ENCODE results near the gene FITM1. TPM values are rescaled to one million over a fixed set of nuclear protein-coding genes. Genes with fewer than 3 reads are reported as not detected.

FITM1 gene
- total RNA-seq, 1 donor from 2014 or later, result 0.42 TPM

DNA sequence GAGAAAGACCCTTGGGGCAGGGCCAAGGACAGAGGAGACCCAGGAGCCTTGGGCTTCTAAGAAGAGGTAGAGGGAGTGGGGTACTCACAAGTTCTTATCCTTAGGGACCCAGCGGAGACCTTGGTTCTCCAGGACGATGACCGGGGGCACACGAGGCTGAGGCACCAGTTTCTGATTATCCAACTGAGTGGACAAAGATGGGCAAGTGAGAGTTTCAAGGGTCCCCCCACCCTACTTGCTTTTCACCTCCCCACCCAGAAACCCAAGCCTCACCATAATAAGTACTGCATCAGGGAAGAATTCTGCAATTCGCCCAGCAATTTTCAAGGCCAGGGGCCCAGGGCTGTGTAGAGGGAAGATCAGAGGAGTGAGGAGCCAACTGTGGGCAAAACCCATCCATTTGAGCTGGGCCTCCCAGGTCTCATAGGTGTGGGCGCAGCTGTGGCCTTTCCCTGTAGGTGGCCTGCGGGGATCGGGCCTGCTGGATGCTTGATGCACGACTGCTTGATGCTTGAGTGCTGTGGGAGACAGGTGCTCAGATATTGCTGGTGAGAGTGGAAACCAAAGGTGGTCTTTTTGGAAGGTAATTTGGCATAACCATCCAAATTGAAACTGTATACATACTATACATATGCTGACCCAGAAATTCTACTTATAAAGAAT lies 8.9 kb downstream of the FITM1 start:
- Mint-ChIP-seq H3K27ac (ENCODE audit: unreplicated experiment) (no peak overlapping the region), H3K36me3 (ENCODE audit: low read depth) (peaks cover 9% of the 10 kb centered on the region)

DNA sequence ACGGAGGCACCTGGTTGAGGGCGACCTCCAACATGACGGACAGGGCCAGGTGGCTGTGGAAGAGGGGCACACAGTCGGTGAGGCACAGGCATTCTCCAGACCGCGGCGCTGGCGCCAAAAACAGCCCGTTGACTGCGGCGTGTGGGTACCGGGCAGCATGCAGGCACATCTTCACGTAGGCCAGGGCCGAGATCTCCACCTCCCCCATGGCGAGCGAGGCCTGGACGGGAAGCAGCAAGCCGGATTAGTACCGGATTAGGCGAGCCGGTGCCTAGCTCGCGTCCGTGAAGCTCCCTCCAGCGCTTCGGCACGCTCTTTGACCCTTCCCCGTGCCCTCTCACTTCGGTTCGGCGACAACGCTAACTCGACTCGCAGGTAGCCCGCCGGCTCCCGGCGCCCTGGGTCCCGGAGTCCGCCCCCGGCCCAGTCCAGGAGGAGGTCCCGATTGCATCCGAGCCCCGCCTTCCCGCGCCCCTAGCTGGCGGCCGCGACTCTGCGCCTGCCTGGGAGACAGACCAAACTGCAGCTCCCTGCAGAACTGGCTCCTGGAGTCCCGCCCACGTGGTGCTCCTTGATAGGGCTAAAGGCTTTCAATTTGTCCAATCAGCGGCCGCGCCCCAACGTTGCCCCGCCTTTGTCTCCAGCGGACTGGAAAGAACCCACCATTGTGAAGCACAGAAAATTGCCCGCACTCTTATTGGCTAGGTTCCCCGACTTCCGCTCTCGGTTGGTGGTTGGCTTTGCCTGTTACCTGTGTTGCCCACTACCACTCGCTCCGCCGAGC lies 10.8 kb downstream of the FITM1 start, which contains the start of gene EMC9:
TSS of gene EMC9 (minus strand) at position 495 of the 784 bp plus-strand sequence. CDS start at position 208, 287 bp downstream.
- TF ChIP-seq, protein P1, sequence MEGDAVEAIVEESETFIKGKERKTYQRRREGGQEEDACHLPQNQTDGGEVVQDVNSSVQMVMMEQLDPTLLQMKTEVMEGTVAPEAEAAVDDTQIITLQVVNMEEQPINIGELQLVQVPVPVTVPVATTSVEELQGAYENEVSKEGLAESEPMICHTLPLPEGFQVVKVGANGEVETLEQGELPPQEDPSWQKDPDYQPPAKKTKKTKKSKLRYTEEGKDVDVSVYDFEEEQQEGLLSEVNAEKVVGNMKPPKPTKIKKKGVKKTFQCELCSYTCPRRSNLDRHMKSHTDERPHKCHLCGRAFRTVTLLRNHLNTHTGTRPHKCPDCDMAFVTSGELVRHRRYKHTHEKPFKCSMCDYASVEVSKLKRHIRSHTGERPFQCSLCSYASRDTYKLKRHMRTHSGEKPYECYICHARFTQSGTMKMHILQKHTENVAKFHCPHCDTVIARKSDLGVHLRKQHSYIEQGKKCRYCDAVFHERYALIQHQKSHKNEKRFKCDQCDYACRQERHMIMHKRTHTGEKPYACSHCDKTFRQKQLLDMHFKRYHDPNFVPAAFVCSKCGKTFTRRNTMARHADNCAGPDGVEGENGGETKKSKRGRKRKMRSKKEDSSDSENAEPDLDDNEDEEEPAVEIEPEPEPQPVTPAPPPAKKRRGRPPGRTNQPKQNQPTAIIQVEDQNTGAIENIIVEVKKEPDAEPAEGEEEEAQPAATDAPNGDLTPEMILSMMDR (conservative IDR thresholded peaks at IDR 0.05), result peak; percentile 56
- Mint-ChIP-seq H3K4me1 (peaks cover 53% of the 10 kb centered on the region), H3K4me3 (peak within 1 kb of the TSS; percentile 86), H3K36me3 (ENCODE audit: low read depth) (peaks cover 9% of the 10 kb centered on the region), H3K27ac (ENCODE audit: unreplicated experiment) (peak within 1 kb of the TSS; percentile 90), H3K9me3 (no peaks in the 10 kb centered on the region), H3K27me3 (ENCODE audit: low read depth) (no peaks in the 10 kb centered on the region)
- DNase-seq (ENCODE audit: low read depth, low spot score), result peak; percentile 97

More for the DNA sequence above, 8.9 kb downstream of the FITM1 start:
- TF ChIP-seq, protein P1 (conservative IDR thresholded peaks at IDR 0.05), result no peak
- no peaks in the 10 kb centered on the region for H3K27me3 Mint-ChIP-seq (ENCODE audit: low read depth)
- H3K4me1 Mint-ChIP-seq, result peaks cover 48% of the 10 kb centered on the region
- peak overlapping the region; percentile 89 for H3K4me3 Mint-ChIP-seq
- no peaks in the 10 kb centered on the region for H3K9me3 Mint-ChIP-seq
- DNase-seq (ENCODE audit: low read depth, low spot score), result no peak

DNA sequence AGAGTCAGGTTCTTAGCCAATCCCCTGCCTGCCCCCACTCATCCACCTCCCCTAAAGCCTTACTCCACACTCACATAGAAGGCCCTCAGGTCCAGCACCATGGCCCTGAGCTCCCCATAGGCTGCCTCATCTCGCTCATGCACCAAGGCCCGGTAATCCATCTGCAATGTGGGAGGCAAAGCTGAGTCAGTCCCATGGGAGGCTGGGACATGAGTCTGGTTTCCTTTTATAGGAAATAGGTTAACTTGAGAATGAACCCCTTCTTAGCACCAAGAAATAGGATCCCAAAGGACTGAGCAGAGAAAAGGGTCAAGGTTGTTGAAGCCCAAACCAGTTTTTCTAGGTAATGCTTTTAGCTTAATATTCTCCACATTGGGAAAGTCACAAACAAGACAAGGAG lies 13.1 kb downstream of the FITM1 start:
- no peaks in the 10 kb centered on the region for H3K9me3 Mint-ChIP-seq
- H3K27me3 Mint-ChIP-seq (ENCODE audit: low read depth), result no peaks in the 10 kb centered on the region
- DNase-seq (ENCODE audit: low read depth, low spot score), result no peak
- H3K4me3 Mint-ChIP-seq, result peak overlapping the region; percentile 83
- no peak overlapping the region for H3K27ac Mint-ChIP-seq (ENCODE audit: unreplicated experiment)
- TF ChIP-seq, protein P1 (conservative IDR thresholded peaks at IDR 0.05), result no peak
- H3K4me1 Mint-ChIP-seq, result peaks cover 49% of the 10 kb centered on the region
- H3K36me3 Mint-ChIP-seq (ENCODE audit: low read depth), result peaks cover 5% of the 10 kb centered on the region

DNA sequence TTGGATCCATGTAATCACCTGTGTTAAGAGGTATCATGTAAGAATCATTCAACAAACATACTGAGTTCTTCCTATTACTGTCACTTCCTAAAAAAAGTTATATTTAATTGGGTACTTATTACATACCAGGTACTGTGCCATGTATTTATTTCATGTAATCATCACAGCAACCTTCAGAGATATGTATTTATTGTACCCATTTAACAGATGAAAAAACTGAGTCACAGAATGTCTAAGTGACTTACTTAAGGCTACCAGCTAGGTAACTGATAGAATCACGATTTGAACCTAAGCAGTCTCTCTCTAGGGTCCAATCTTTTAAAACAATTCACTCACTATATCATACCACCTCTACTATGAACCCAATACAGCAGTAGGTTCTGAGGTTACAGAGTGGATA lies 14.0 kb downstream of the FITM1 start:
- Mint-ChIP-seq H3K9me3 (no peaks in the 10 kb centered on the region), H3K4me1 (peaks cover 45% of the 10 kb centered on the region)

DNA sequence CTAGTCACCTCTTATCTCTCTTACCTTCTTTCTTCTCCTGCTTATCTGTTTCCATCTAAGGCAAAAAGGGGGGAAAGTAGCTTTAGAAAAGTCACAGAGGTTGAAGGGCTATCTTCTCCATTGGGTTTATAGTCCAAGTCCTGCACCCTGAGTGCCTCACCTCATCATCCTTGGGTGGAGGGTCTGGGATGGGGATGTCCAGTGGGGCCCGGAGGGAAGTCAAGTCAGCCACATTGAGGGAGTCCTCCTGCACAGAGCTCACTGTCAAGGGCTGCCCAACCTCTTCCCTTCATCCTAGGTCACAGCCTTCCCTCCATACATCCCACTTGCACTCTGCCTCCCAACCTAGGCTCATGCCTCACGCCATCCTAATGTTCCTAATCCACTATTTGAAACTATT lies 14.8 kb downstream of the FITM1 start:
- TF ChIP-seq, protein P1 (conservative IDR thresholded peaks at IDR 0.05), result no peak
- H3K4me1 Mint-ChIP-seq, result peaks cover 38% of the 10 kb centered on the region
- no peaks in the 10 kb centered on the region for H3K36me3 Mint-ChIP-seq (ENCODE audit: low read depth)
- peak overlapping the region; percentile 99 for H3K4me3 Mint-ChIP-seq
- H3K9me3 Mint-ChIP-seq, result no peaks in the 10 kb centered on the region
- no peak for DNase-seq (ENCODE audit: low read depth, low spot score)
- H3K27me3 Mint-ChIP-seq (ENCODE audit: low read depth), result no peaks in the 10 kb centered on the region
- no peak overlapping the region for H3K27ac Mint-ChIP-seq (ENCODE audit: unreplicated experiment)

More for the DNA sequence above, 14.0 kb downstream of the FITM1 start:
- TF ChIP-seq, protein P1 (conservative IDR thresholded peaks at IDR 0.05), result no peak
- H3K4me3 Mint-ChIP-seq, result peak overlapping the region; percentile 99
- no peaks in the 10 kb centered on the region for H3K36me3 Mint-ChIP-seq (ENCODE audit: low read depth)
- no peaks in the 10 kb centered on the region for H3K27me3 Mint-ChIP-seq (ENCODE audit: low read depth)
- DNase-seq (ENCODE audit: low read depth, low spot score), result no peak
- no peak overlapping the region for H3K27ac Mint-ChIP-seq (ENCODE audit: unreplicated experiment)

Measured in neural crest cell (in vitro differentiated cells).